Liver (tissue), 9 donors: ENCODE measurements around the gene CPT1A. TPM values are rescaled to one million over a fixed set of nuclear protein-coding genes. Genes with fewer than 3 reads are reported as not detected.

Source experiments
- DNase-seq: peaks from one replicate; pipeline ENCODE4 v3.0.0-alpha.2; 2017; ENCODE audit warnings: low spot score
- H3K27ac ChIP-seq, 2 donors: one replicate each; pipeline ENCODE4 v1.7.0; 2013; ENCODE audit warnings: inconsistent platforms in 2 of 2, low read length in 2 of 2, control low read depth in 1 of 2, low read depth in 1 of 2, mild to moderate bottlenecking in 1 of 2
- H3K27me3 ChIP-seq, 4 donors: one replicate each; pipeline versions ENCODE4 v1.6.1 to v1.7.0; 2013; ENCODE audit warnings: low read length in 3 of 4, inconsistent platforms in 1 of 4, mild to moderate bottlenecking in 1 of 4, moderate library complexity in 1 of 4; ENCODE audit not compliant: control insufficient read depth in 4 of 4, insufficient read depth in 4 of 4
- H3K36me3 ChIP-seq, 4 donors: one replicate each; pipeline versions ENCODE4 v1.6.1 to v1.7.0; 2013; ENCODE audit warnings: low read length in 3 of 4, mild to moderate bottlenecking in 3 of 4, low read depth in 1 of 4, moderate library complexity in 1 of 4; ENCODE audit not compliant: control insufficient read depth in 4 of 4, insufficient read depth in 3 of 4
- H3K4me1 ChIP-seq, 4 donors: one replicate each; pipeline versions ENCODE4 v1.6.1 to v1.7.0; 2013; ENCODE audit warnings: low read length in 3 of 4, mild to moderate bottlenecking in 3 of 4, moderate library complexity in 1 of 4; ENCODE audit not compliant: control insufficient read depth in 4 of 4, insufficient read depth in 4 of 4
- H3K4me3 ChIP-seq, 3 donors: one replicate each; pipeline versions ENCODE4 v1.6.1 to v1.7.0; 2013; ENCODE audit warnings: low read length in 3 of 3, control low read depth in 1 of 3, low read depth in 1 of 3, mild to moderate bottlenecking in 1 of 3
- H3K9ac ChIP-seq, 2 donors: one replicate each; pipeline ENCODE4 v1.7.0; 2013; ENCODE audit warnings: low read length in 2 of 2, mild to moderate bottlenecking in 2 of 2, moderate library complexity in 2 of 2, control low read depth in 1 of 2, low read depth in 1 of 2
- H3K9me3 ChIP-seq, 4 donors: one replicate each; pipeline versions ENCODE4 v1.6.1 to v1.7.0; 2013; ENCODE audit warnings: low read length in 3 of 4; ENCODE audit not compliant: control insufficient read depth in 4 of 4
- EGR1 ChIP-seq, 2 donors: IDR thresholded peaks; 2 replicates each; pipeline ENCODE4 v1.6.1; 2016 to 2018; ENCODE audit warnings: antibody characterized with exemption in 2 of 2, low read depth in 2 of 2
- FOXA1 ChIP-seq: IDR thresholded peaks from 2 replicates; pipeline ENCODE4 v1.6.1; 2016; ENCODE audit warnings: antibody characterized with exemption
- FOXA2 ChIP-seq: IDR thresholded peaks from 2 replicates; pipeline ENCODE4 v1.6.1; 2016; ENCODE audit warnings: antibody characterized with exemption
- GABPA ChIP-seq, 2 donors: IDR thresholded peaks in 1 of 2; conservative IDR thresholded peaks in 1 of 2; 2 replicates each; pipeline ENCODE4 v1.6.1; 2016; ENCODE audit warnings: antibody characterized with exemption in 2 of 2, mild to moderate bottlenecking in 1 of 2, moderate library complexity in 1 of 2
- HNF4A ChIP-seq, 2 donors: conservative IDR thresholded peaks; 2 replicates each; pipeline ENCODE4 v1.6.1; 2016; ENCODE audit warnings: antibody characterized with exemption in 2 of 2, mild to moderate bottlenecking in 2 of 2
- HNF4G ChIP-seq: IDR thresholded peaks from 2 replicates; pipeline ENCODE4 v1.6.1; 2016; ENCODE audit warnings: antibody characterized with exemption
- JUND ChIP-seq, 2 donors: IDR thresholded peaks; 2 replicates each; pipeline ENCODE4 v1.6.1; 2016; ENCODE audit warnings: antibody characterized with exemption in 2 of 2
- NR2F2 ChIP-seq: IDR thresholded peaks from 2 replicates; pipeline ENCODE4 v1.6.1; 2016; ENCODE audit warnings: antibody characterized with exemption
- RAD21 ChIP-seq, 2 donors: IDR thresholded peaks; 2 replicates each; pipeline ENCODE4 v1.6.1; 2016; ENCODE audit warnings: antibody characterized with exemption in 2 of 2, mild to moderate bottlenecking in 2 of 2
- RXRA ChIP-seq, 2 donors: IDR thresholded peaks; 2 replicates each; pipeline ENCODE4 v1.6.1; 2017 to 2018; ENCODE audit warnings: antibody characterized with exemption in 2 of 2, mild to moderate bottlenecking in 1 of 2
- SP1 ChIP-seq: IDR thresholded peaks from 2 replicates; pipeline ENCODE4 v1.6.1; 2018; ENCODE audit warnings: antibody characterized with exemption, mild to moderate bottlenecking
- TAF1 ChIP-seq: conservative IDR thresholded peaks from 2 replicates; pipeline ENCODE4 v1.6.1; 2016; ENCODE audit warnings: antibody characterized with exemption, mild to moderate bottlenecking
- YY1 ChIP-seq: IDR thresholded peaks from 2 replicates; pipeline ENCODE4 v1.6.1; 2016; ENCODE audit warnings: antibody characterized with exemption, mild to moderate bottlenecking
- WGBS: extraction: QIAGEN DNeasy Blood & Tissue Kit; methylation state at CpG from one replicate; pipeline ENCODE4 v1.1.7; 2013; 5-methylcytosine and 5-hydroxymethylcytosine counted together
- polyA plus RNA-seq, 2 donors: library from polyadenylated mRNA; stranded (reverse) in 1 of 2; unstranded in 1 of 2; fragments of 200-250 nt in 1 of 2; fragments of >200 nt in 1 of 2; fragmentation: Nextera tagmentation in 1 of 2; extraction: Ambion mirVana in 1 of 2; gene quantifications; one replicate each; pipeline versions ENCODE4 v1.2.1 to v1.2.3, GENCODE V29; 2013 to 2015
- total RNA-seq, 2 donors: library from RNA; depleted of rRNA; stranded (reverse); fragments of >200 nt; gene quantifications; one replicate each; pipeline ENCODE4 v1.2.3, GENCODE V29; 2014
- TF ChIP-seq, protein P1 (sequence below): IDR thresholded peaks from 2 replicates; pipeline ENCODE4 v1.6.1; 2016; ENCODE audit warnings: antibody characterized with exemption
- TF ChIP-seq, protein P2 (sequence below): fragments of 150-350 bp; IDR thresholded peaks from 2 replicates; pipeline ENCODE4 v1.5.1; 2017; ENCODE audit warnings: improper control_type of control experiment, low read depth, low read length; ENCODE audit not compliant: missing input control
- TF ChIP-seq, protein P3 (sequence below): IDR thresholded peaks from 2 replicates; pipeline ENCODE4 v1.6.1; 2016; ENCODE audit warnings: antibody characterized with exemption
- TF ChIP-seq, protein P4 (sequence below): IDR thresholded peaks from 2 replicates; pipeline ENCODE4 v1.6.1; 2016; ENCODE audit warnings: antibody characterized with exemption
- TF ChIP-seq, protein P5 (sequence below): IDR thresholded peaks from 2 replicates; pipeline ENCODE4 v1.6.1; 2016; ENCODE audit warnings: antibody characterized with exemption, mild to moderate bottlenecking
- donor health status: healthy.
- donor health status: healthy.
- donor health status: healthy.
- donor health status: healthy.
- donor health status: healthy.

Gene CPT1A
- total and polyA plus RNA-seq, 4 donors = 17.2 to 232 (median 61.0) TPM

DNA sequence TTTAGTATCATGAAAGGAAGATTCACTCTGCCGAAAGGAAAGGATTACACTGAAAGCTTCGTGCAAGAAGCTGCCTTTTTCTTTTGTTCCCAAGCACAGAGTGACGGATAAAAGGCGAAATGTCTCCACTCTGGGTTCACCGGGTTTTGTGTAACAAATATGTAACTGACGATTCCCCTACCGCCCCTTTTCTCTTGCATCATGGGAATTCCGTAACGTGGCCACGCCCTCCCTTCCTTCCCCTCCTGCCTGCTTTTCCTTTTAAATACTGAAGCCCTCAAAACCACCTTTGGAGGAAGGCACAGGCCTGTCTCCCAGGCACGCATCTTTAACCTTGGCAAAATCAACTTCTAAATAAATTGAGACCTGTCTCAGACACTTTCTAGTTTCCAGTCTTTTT, 74.0 kb downstream of the CPT1A start:
- Histone ChIP-seq H3K27me3 (no peaks in the 10 kb centered on the region), H3K4me3 (no peak overlapping the region), H3K27ac (no peak overlapping the region), H3K4me1 (no peaks in the 10 kb centered on the region), H3K36me3 (peaks cover 34 to 77% (median 51%) of the 10 kb centered on the region in 4 donors), H3K9me3 (no peaks in the 10 kb centered on the region), H3K9ac (no peak overlapping the region)
- DNase-seq = no peak
- TF ChIP-seq RAD21 (IDR thresholded peaks at IDR 0.05) (no peak), NR2F2 (no peak), TAF1 (no peak), FOXA2 (no peak), EGR1 (IDR thresholded peaks at IDR 0.05; ENCODE audit: low read depth in 2 of 2) (no peak), FOXA1 (no peak), YY1 (no peak), SP1 (no peak), HNF4A (conservative IDR thresholded peaks at IDR 0.05) (no peak), HNF4G (no peak)
- TF ChIP-seq, protein P1, sequence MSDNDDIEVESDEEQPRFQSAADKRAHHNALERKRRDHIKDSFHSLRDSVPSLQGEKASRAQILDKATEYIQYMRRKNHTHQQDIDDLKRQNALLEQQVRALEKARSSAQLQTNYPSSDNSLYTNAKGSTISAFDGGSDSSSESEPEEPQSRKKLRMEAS = no peak
- TF ChIP-seq, protein P2, sequence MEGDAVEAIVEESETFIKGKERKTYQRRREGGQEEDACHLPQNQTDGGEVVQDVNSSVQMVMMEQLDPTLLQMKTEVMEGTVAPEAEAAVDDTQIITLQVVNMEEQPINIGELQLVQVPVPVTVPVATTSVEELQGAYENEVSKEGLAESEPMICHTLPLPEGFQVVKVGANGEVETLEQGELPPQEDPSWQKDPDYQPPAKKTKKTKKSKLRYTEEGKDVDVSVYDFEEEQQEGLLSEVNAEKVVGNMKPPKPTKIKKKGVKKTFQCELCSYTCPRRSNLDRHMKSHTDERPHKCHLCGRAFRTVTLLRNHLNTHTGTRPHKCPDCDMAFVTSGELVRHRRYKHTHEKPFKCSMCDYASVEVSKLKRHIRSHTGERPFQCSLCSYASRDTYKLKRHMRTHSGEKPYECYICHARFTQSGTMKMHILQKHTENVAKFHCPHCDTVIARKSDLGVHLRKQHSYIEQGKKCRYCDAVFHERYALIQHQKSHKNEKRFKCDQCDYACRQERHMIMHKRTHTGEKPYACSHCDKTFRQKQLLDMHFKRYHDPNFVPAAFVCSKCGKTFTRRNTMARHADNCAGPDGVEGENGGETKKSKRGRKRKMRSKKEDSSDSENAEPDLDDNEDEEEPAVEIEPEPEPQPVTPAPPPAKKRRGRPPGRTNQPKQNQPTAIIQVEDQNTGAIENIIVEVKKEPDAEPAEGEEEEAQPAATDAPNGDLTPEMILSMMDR = no peak
- TF ChIP-seq, protein P3, sequence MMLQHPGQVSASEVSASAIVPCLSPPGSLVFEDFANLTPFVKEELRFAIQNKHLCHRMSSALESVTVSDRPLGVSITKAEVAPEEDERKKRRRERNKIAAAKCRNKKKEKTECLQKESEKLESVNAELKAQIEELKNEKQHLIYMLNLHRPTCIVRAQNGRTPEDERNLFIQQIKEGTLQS = no peak
- WGBS = 91% methylated on average over 11 of the region's 11 CpGs

DNA sequence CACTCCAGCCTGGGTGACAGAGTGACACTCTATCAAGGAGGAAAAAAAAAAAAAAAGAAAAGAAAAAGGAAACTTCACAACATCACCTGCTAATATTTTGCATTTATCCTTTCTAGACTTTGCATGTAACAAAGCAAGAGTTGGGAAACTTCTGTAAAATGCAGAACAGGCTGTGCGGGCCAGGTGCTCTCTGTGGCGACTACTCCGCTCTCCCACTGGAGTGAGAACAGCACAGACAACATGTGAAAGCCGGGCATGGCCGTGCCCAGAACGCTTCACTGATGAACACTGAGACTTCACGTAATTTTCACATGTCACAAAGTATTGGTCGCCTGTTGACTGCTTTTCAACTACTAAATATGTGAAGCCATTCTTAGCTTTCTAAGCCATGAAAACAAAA, 74.9 kb downstream of the CPT1A start:
- Histone ChIP-seq H3K4me1 (no peaks in the 10 kb centered on the region), H3K36me3 (peaks cover 37 to 78% (median 53%) of the 10 kb centered on the region in 4 donors), H3K9ac (no peak overlapping the region), H3K27me3 (no peaks in the 10 kb centered on the region), H3K9me3 (no peaks in the 10 kb centered on the region), H3K27ac (no peak overlapping the region), H3K4me3 (no peak overlapping the region)
- no peak for DNase-seq
- 96% methylated on average over 8 of the region's 8 CpGs for WGBS
- TF ChIP-seq SP1 (no peak), FOXA1 (no peak), GABPA (IDR thresholded peaks at IDR 0.05 in 1 of 2, conservative IDR thresholded peaks at IDR 0.05 in 1 of 2) (no peak), EGR1 (IDR thresholded peaks at IDR 0.05; ENCODE audit: low read depth in 2 of 2) (no peak), RAD21 (IDR thresholded peaks at IDR 0.05) (no peak), RXRA (IDR thresholded peaks at IDR 0.05) (no peak), FOXA2 (no peak), YY1 (no peak), JUND (IDR thresholded peaks at IDR 0.05) (no peak), HNF4A (conservative IDR thresholded peaks at IDR 0.05) (no peak), TAF1 (no peak), HNF4G (no peak), NR2F2 (no peak)
- TF ChIP-seq, protein P4, sequence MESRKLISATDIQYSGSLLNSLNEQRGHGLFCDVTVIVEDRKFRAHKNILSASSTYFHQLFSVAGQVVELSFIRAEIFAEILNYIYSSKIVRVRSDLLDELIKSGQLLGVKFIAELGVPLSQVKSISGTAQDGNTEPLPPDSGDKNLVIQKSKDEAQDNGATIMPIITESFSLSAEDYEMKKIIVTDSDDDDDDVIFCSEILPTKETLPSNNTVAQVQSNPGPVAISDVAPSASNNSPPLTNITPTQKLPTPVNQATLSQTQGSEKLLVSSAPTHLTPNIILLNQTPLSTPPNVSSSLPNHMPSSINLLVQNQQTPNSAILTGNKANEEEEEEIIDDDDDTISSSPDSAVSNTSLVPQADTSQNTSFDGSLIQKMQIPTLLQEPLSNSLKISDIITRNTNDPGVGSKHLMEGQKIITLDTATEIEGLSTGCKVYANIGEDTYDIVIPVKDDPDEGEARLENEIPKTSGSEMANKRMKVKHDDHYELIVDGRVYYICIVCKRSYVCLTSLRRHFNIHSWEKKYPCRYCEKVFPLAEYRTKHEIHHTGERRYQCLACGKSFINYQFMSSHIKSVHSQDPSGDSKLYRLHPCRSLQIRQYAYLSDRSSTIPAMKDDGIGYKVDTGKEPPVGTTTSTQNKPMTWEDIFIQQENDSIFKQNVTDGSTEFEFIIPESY = no peak
- TF ChIP-seq, protein P3 = no peak
- TF ChIP-seq, protein P1 = no peak
- TF ChIP-seq, protein P5, sequence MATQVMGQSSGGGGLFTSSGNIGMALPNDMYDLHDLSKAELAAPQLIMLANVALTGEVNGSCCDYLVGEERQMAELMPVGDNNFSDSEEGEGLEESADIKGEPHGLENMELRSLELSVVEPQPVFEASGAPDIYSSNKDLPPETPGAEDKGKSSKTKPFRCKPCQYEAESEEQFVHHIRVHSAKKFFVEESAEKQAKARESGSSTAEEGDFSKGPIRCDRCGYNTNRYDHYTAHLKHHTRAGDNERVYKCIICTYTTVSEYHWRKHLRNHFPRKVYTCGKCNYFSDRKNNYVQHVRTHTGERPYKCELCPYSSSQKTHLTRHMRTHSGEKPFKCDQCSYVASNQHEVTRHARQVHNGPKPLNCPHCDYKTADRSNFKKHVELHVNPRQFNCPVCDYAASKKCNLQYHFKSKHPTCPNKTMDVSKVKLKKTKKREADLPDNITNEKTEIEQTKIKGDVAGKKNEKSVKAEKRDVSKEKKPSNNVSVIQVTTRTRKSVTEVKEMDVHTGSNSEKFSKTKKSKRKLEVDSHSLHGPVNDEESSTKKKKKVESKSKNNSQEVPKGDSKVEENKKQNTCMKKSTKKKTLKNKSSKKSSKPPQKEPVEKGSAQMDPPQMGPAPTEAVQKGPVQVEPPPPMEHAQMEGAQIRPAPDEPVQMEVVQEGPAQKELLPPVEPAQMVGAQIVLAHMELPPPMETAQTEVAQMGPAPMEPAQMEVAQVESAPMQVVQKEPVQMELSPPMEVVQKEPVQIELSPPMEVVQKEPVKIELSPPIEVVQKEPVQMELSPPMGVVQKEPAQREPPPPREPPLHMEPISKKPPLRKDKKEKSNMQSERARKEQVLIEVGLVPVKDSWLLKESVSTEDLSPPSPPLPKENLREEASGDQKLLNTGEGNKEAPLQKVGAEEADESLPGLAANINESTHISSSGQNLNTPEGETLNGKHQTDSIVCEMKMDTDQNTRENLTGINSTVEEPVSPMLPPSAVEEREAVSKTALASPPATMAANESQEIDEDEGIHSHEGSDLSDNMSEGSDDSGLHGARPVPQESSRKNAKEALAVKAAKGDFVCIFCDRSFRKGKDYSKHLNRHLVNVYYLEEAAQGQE = no peak
- TF ChIP-seq, protein P2 = no peak
